Peyer's patch (tissue), 4 donors: ENCODE data around the gene DPP4.

Experiments used
- CTCF ChIP-seq, 6 experiments: fragments of 450-650 bp in 4 of 6; fragments of 200-600 bp in 2 of 6; sonication (generic) in 1 of 6; IDR thresholded peaks; one replicate each; pipeline ENCODE4 v1.5.1; 2017 to 2019; ENCODE audit warnings: antibody characterized with exemption in 6 of 6, mild to moderate bottlenecking in 3 of 6, moderate library complexity in 1 of 6
- POLR2A ChIP-seq, 2 donors: fragments of 450-650 bp; IDR thresholded peaks; one replicate each; pipeline ENCODE4 v1.5.1; 2017; ENCODE audit warnings: antibody characterized with exemption in 2 of 2, mild to moderate bottlenecking in 2 of 2, moderate library complexity in 2 of 2

GRCh38 chr2:162021516-162022058, 52.4 kb downstream of the DPP4 start:
- TF ChIP-seq POLR2A (IDR thresholded peaks at IDR 0.05) (no peak), CTCF (IDR thresholded peaks at IDR 0.05) (no peak)
